ENCODE measurements around the gene SEMA6D.

GRCh38 chr15:47755941-47756340 lies 38.6 kb downstream of the SEMA6D start:
- TF ChIP-seq CTCF (conservative IDR thresholded peaks at IDR 0.05; ENCODE audit: low read depth, low read length) = no peak
- no peak for TF ChIP-seq EZH2 (IDR thresholded peaks at IDR 0.05; ENCODE audit: low read length, unreplicated experiment)
- no peak for TF ChIP-seq EZH2phosphoT487 (IDR thresholded peaks at IDR 0.05; ENCODE audit: borderline replicate concordance, low read length)
